HCT116 (cell line): ENCODE measurements around the gene KLK12. TPM values are rescaled to one million over a fixed set of nuclear protein-coding genes. Genes with fewer than 3 reads are reported as not detected.

ENCODE experiments used
- ATAC-seq: fragments of 200-7000 bp; cut with Tn5 transposase; 2 replicates; pipeline ENCODE4 v1.9.1; 2020; ENCODE audit warnings: mild to moderate bottlenecking, moderate library complexity
- BruUV-seq: library from RNA; stranded (reverse); fragments of 400-500 nt; replicated peaks from 2 replicates; lab custom pipeline; 2021; lab: Mats Ljungman, UMichigan
- CTCF ChIA-PET: fragments of 300-600 bp; sonication (Branson Sonifier 250); formaldehyde crosslinking; loops from one replicate; lab custom pipeline; 2021; ENCODE audit warnings: antibody characterized with exemption; lab: Charles Lee
- POLR2A ChIA-PET: fragments of 300-600, 350-600 bp; sonication (Branson Sonifier 250); formaldehyde crosslinking; loops from one replicate; lab custom pipeline; 2021; ENCODE audit warnings: antibody characterized with exemption; lab: Charles Lee
- RAD21 ChIA-PET, 2 experiments: fragments of 300-600 bp; sonication (Branson Sonifier 250); formaldehyde crosslinking; loops; one replicate each; lab custom pipeline; 2023; ENCODE audit warnings: low total read pairs in 2 of 2; ENCODE audit not compliant: uncharacterized antibody in 2 of 2, unreplicated experiment in 2 of 2, low non-redundant PET in 1 of 2; lab: Charles Lee
- DNase-seq: peaks from one replicate; pipeline ENCODE4 v3.0.0-alpha.2; 2010; ENCODE audit warnings: low read depth, low spot score
- H2AFZ ChIP-seq: fragments of 200-600 bp; shearing (Covaris generic), sonication (generic); 2 replicates; pipeline ENCODE4 v1.6.1; 2017; ENCODE audit warnings: low read depth, mixed run types, mixed read lengths, antibody characterized with exemption, low read length; ENCODE audit not compliant: poor library complexity, severe bottlenecking
- H3K27ac ChIP-seq: 2 replicates; pipeline ENCODE4 v1.5.1; 2012; ENCODE audit warnings: low read depth, low read length
- H3K27me3 ChIP-seq: fragments of 200-600 bp; sonication (generic); 2 replicates; pipeline ENCODE4 v1.6.1; 2016; ENCODE audit warnings: mixed run types, low read length, mixed read lengths; ENCODE audit not compliant: insufficient read depth
- H3K36me3 ChIP-seq, 2 experiments: fragments of 200-500 bp in 1 of 2; fragments of 200-600 bp in 1 of 2; sonication (Bioruptor generic) in 1 of 2; sonication (generic) in 1 of 2; 2 replicates each; pipeline versions ENCODE4 v1.5.1 to v1.6.1; 2014 to 2016; ENCODE audit warnings: low read length in 2 of 2, inconsistent platforms in 1 of 2, mixed read lengths in 1 of 2, mixed run types in 1 of 2; ENCODE audit not compliant: insufficient read depth in 2 of 2, control insufficient read depth in 1 of 2
- H3K4me1 ChIP-seq, 2 experiments: fragments of 200-600 bp in 1 of 2; sonication (generic) in 1 of 2; 2 replicates each; pipeline versions ENCODE4 v1.5.1 to v1.6.1; 2012 to 2017; ENCODE audit warnings: low read length in 2 of 2, inconsistent platforms in 1 of 2, mild to moderate bottlenecking in 1 of 2, mixed read lengths in 1 of 2, mixed run types in 1 of 2, moderate library complexity in 1 of 2; ENCODE audit not compliant: insufficient read depth in 2 of 2, control insufficient read depth in 1 of 2
- H3K4me2 ChIP-seq: fragments of 200-600 bp; sonication (generic); 2 replicates; pipeline ENCODE4 v1.6.1; 2017; ENCODE audit warnings: mixed run types, low read length, mixed read lengths
- H3K4me3 ChIP-seq, 2 experiments: fragments of 200-600 bp in 1 of 2; sonication (generic) in 1 of 2; replicated peaks in 1 of 2; 2 replicates each; pipeline ENCODE4 v1.5.1; 2011 to 2016; ENCODE audit warnings: low read length in 2 of 2, control low read depth in 1 of 2, low read depth in 1 of 2, mild to moderate bottlenecking in 1 of 2, mixed read lengths in 1 of 2, mixed run types in 1 of 2
- H3K79me2 ChIP-seq: fragments of 200-600 bp; sonication (generic); 2 replicates; pipeline ENCODE4 v1.6.1; 2017; ENCODE audit warnings: mild to moderate bottlenecking, mixed run types, low read length, moderate library complexity, mixed read lengths; ENCODE audit not compliant: insufficient read depth
- H3K9ac ChIP-seq: fragments of 200-600 bp; sonication (generic); 2 replicates; pipeline ENCODE4 v1.6.1; 2016; ENCODE audit warnings: low read length, mixed read lengths
- H3K9me2 ChIP-seq: fragments of 200-600 bp; sonication (generic), shearing (Covaris generic); 2 replicates; pipeline ENCODE4 v1.6.1; 2017; ENCODE audit warnings: mixed run types, mild to moderate bottlenecking, moderate library complexity; ENCODE audit not compliant: insufficient read depth
- H3K9me3 ChIP-seq, 2 experiments: fragments of 200-500 bp in 1 of 2; fragments of 200-600 bp in 1 of 2; sonication (Bioruptor generic) in 1 of 2; sonication (generic) in 1 of 2; 2 replicates each; pipeline ENCODE4 v1.6.1; 2014 to 2017; ENCODE audit warnings: low read length in 2 of 2, mixed read lengths in 2 of 2, inconsistent platforms in 1 of 2, low read depth in 1 of 2, mild to moderate bottlenecking in 1 of 2, mixed run types in 1 of 2, moderate library complexity in 1 of 2; ENCODE audit not compliant: control insufficient read depth in 1 of 2, insufficient read depth in 1 of 2
- H4K20me1 ChIP-seq: fragments of 200-600 bp; sonication (generic), shearing (Covaris generic); 2 replicates; pipeline ENCODE4 v1.6.1; 2017; ENCODE audit warnings: mixed run types, mild to moderate bottlenecking, moderate library complexity; ENCODE audit not compliant: insufficient read depth
- EGR1 ChIP-seq: IDR thresholded peaks from 2 replicates; pipeline ENCODE4 v1.6.1; 2012; ENCODE audit warnings: low read depth
- EZH2 ChIP-seq: fragments of 200-600 bp; sonication (generic); IDR thresholded peaks from 2 replicates; pipeline ENCODE4 v1.6.1; 2017; ENCODE audit warnings: antibody characterized with exemption, mixed run types
- EZH2phosphoT487 ChIP-seq: fragments of 200-600 bp; IDR thresholded peaks from 2 replicates; pipeline ENCODE4 v1.6.1; 2018; ENCODE audit warnings: antibody characterized with exemption, borderline replicate concordance
- RAD21 ChIP-seq: IDR thresholded peaks from 2 replicates; pipeline ENCODE4 v1.6.1; 2012; ENCODE audit warnings: low read depth, mild to moderate bottlenecking
- SIN3A ChIP-seq: IDR thresholded peaks from 2 replicates; pipeline ENCODE4 v1.6.1; 2012; ENCODE audit warnings: low read depth
- YY1 ChIP-seq: IDR thresholded peaks from 2 replicates; pipeline ENCODE4 v1.6.1; 2011; ENCODE audit warnings: low read length, low read depth, moderate library complexity, mild to moderate bottlenecking; ENCODE audit not compliant: insufficient replicate concordance; ENCODE audit errors: extremely low read depth
- intact Hi-C: fragments of 100-400 bp; cut with micrococcal nuclease; formaldehyde crosslinking; loops from 2 replicates; pipeline ENCODE4 v1.10.0; 2022
- total RNA-seq: library from RNA; stranded (reverse); gene quantifications from one replicate; pipeline ENCODE4 v1.2.1, GENCODE V29; 2021; ENCODE audit not compliant: unreplicated experiment
- TF ChIP-seq, protein P1 (sequence below): IDR thresholded peaks from 2 replicates; pipeline ENCODE4 v1.6.1; 2011; ENCODE audit warnings: mild to moderate bottlenecking, low read length, moderate library complexity; ENCODE audit not compliant: insufficient replicate concordance; ENCODE audit errors: extremely low read depth
- TF ChIP-seq, protein P2 (sequence below): IDR thresholded peaks from 2 replicates; pipeline ENCODE4 v1.6.1; 2012; ENCODE audit warnings: low read depth

KLK12 gene
- total RNA-seq, 1 experiment from 2014 or later: not detected

DNA sequence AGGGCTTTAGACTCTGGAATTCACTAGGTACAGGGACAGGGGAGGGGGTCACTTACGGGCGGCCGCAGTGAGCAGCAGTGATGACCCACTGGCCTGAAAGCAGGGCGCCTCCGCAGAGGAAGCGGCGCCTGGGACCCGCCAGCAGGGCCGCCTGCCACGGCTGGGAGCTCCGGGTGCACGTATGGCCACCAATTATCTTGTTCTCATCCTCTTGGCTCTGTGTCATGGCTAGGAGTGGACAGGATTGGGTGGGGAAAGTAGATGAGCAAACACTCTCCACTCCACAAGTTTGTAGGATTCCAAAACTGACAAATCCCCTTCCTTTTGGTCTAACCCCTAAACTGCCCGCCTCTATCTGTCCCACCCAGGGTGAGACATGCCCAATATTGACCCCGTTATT, 46.7 kb upstream of the KLK12 start:
- ATAC-seq (no peak), DNase-seq (no peak)
- H4K20me1 ChIP-seq: no peaks in the 10 kb centered on the region
- H3K4me2 ChIP-seq: no peak overlapping the region
- H3K27me3 ChIP-seq: no peaks in the 10 kb centered on the region
- no TSS peak for BruUV-seq
- no peak overlapping the region for H2AFZ ChIP-seq
- H3K4me3 ChIP-seq: no peak overlapping the region
- no peaks in the 10 kb centered on the region for H3K36me3 ChIP-seq
- H3K79me2 ChIP-seq: no peaks in the 10 kb centered on the region
- no peaks in the 10 kb centered on the region for H3K9me2 ChIP-seq
- no peak overlapping the region for H3K27ac ChIP-seq
- intact Hi-C loops: no loop called here
- H3K4me1 ChIP-seq: no peaks in the 10 kb centered on the region
- CTCF ChIA-PET: interaction anchor here (1.2 kb wide), 1 partner anchor 15 kb away, joined by 4 read pairs; no protein-coding TSS in a partner anchor
- H3K9ac ChIP-seq: no peak overlapping the region
- POLR2A ChIA-PET: interaction anchor here (0.5 kb wide), 1 partner anchor 64 kb away, joined by 3 read pairs; no protein-coding TSS in a partner anchor
- no peaks in the 10 kb centered on the region for H3K9me3 ChIP-seq
- RAD21 ChIA-PET: no interaction called here
- no peak for TF ChIP-seq EZH2phosphoT487
- TF ChIP-seq EZH2: no peak
- no peak for TF ChIP-seq YY1
- TF ChIP-seq EGR1: no peak

- H3K36me3 ChIP-seq: no peaks in the 10 kb centered on the region
- no peak for DNase-seq
- ChIA-PET POLR2A (no interaction called here), RAD21 (no interaction called here), CTCF (no interaction called here)
- no peaks in the 10 kb centered on the region for H3K9me2 ChIP-seq
- no peaks in the 10 kb centered on the region for H4K20me1 ChIP-seq
- H3K9me3 ChIP-seq: no peaks in the 10 kb centered on the region
- TF ChIP-seq SIN3A: no peak
- TF ChIP-seq, protein P1, sequence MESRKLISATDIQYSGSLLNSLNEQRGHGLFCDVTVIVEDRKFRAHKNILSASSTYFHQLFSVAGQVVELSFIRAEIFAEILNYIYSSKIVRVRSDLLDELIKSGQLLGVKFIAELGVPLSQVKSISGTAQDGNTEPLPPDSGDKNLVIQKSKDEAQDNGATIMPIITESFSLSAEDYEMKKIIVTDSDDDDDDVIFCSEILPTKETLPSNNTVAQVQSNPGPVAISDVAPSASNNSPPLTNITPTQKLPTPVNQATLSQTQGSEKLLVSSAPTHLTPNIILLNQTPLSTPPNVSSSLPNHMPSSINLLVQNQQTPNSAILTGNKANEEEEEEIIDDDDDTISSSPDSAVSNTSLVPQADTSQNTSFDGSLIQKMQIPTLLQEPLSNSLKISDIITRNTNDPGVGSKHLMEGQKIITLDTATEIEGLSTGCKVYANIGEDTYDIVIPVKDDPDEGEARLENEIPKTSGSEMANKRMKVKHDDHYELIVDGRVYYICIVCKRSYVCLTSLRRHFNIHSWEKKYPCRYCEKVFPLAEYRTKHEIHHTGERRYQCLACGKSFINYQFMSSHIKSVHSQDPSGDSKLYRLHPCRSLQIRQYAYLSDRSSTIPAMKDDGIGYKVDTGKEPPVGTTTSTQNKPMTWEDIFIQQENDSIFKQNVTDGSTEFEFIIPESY: no peak
- TF ChIP-seq, protein P2, sequence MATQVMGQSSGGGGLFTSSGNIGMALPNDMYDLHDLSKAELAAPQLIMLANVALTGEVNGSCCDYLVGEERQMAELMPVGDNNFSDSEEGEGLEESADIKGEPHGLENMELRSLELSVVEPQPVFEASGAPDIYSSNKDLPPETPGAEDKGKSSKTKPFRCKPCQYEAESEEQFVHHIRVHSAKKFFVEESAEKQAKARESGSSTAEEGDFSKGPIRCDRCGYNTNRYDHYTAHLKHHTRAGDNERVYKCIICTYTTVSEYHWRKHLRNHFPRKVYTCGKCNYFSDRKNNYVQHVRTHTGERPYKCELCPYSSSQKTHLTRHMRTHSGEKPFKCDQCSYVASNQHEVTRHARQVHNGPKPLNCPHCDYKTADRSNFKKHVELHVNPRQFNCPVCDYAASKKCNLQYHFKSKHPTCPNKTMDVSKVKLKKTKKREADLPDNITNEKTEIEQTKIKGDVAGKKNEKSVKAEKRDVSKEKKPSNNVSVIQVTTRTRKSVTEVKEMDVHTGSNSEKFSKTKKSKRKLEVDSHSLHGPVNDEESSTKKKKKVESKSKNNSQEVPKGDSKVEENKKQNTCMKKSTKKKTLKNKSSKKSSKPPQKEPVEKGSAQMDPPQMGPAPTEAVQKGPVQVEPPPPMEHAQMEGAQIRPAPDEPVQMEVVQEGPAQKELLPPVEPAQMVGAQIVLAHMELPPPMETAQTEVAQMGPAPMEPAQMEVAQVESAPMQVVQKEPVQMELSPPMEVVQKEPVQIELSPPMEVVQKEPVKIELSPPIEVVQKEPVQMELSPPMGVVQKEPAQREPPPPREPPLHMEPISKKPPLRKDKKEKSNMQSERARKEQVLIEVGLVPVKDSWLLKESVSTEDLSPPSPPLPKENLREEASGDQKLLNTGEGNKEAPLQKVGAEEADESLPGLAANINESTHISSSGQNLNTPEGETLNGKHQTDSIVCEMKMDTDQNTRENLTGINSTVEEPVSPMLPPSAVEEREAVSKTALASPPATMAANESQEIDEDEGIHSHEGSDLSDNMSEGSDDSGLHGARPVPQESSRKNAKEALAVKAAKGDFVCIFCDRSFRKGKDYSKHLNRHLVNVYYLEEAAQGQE: no peak
- no peak for TF ChIP-seq RAD21
- BruUV-seq: no TSS peak
- no peak overlapping the region for H3K9ac ChIP-seq
- intact Hi-C loops: no loop called here
- no peaks in the 10 kb centered on the region for H3K4me1 ChIP-seq
- no peaks in the 10 kb centered on the region for H3K79me2 ChIP-seq
- H3K4me3 ChIP-seq: no peak overlapping the region
- no peak for ATAC-seq
- H2AFZ ChIP-seq: no peak overlapping the region
- H3K4me2 ChIP-seq: no peak overlapping the region
- no peak overlapping the region for H3K27ac ChIP-seq
- H3K27me3 ChIP-seq: no peaks in the 10 kb centered on the region
Measured at GRCh38 chr19:51079481-51080110, 44.8 kb upstream of the KLK12 start.
